Suppressor macrophage treated with lipopolysaccharide for 1 hour (primary cell): ENCODE data around the gene RANBP17.
"Not testable (repeated sequence)": the region's sequence is repeated elsewhere in the genome, so short reads cannot be mapped to it uniquely, and the experiment has no call there.

Experiments
- DNase-seq, 3 donors: peaks; one replicate each; pipeline ENCODE4 v3.0.0-alpha.2; 2020 to 2022

Gene RANBP17

DNA sequence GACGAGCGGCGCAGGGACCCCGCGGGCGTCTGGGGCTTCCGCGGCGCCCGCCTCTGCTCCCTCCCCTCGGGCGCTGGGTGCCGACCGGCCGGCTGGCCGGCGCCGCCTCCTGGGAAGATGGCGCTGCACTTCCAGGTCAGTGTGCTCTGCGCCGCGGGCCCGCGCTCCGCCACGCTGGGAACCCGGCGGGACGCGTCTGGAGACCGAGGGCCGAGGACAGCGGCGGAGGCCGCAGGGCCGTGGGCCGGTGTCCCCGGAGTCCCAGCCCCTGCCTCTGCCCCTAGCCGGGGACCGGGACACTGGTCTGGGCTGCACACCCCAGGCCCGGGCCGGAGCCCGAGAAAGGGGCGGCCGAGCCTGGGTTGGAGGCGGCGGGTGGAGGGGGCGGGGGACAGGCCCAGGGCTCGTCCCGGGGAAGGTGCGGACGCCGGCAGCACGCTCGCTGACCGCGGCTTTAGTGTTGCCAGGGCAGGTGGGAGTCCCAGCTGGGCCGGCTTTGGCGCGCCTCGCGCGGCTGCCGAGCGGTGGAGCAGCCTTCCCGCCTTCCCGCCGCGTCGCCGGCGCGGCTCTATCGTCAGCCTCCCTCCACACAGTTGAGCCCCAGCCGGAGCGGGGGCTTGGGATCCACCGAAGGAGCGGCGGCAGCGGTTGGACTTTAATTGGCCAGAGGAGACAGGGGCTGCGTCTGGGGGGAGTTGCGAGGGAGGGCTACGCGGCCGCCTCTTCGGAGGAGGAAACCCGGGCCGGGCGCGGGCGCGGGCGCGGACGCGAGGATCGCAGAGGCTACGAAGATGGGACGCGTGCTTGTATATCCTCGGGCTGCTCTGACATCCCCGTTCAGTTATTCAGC, at the start of gene RANBP17:
RANBP17 (plus strand) TSS at position 102 of the 850 bp plus-strand sequence.
- DNase-seq: peak; percentile 66 to 82 (median 75)

DNA sequence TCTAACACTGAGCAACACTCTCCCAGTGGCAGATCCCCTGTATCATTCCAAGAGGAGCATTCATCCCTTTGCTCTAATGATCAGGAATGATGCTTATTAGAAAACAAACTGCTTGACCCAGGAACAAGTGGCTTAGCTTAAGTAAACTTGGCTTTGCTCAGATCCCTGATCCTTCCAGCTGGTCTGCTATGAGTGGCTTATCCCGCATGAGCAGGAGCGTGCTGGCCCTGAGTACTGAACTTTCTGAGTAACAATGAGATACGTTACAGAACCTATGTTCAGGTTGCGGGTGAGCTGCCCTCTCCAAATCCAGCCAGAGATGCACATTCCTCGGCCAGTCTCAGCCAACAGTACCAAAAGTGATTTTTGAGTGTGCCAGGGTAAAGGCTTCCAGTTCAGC, 48.6 kb upstream of the RANBP17 start:
- no peak for DNase-seq

DNA sequence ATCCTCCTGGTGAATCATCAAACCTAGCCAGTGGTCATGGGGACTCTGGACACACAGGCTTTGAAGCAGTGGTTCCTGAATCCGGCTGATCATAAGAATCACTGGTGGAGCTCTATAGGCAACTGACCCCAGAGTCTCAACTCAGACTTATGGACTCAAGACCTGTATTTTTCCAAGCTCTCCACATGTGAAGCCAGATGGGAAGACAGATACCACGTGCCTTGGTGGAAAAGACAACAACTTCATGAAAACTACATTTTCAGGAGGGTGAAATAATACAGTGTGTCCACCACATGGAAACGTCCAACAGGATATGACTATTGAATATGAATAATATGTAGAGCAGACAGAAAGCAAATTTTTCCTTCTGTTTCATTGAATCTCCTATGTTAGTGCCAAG, 44.6 kb upstream of the RANBP17 start:
- no peak for DNase-seq

DNA sequence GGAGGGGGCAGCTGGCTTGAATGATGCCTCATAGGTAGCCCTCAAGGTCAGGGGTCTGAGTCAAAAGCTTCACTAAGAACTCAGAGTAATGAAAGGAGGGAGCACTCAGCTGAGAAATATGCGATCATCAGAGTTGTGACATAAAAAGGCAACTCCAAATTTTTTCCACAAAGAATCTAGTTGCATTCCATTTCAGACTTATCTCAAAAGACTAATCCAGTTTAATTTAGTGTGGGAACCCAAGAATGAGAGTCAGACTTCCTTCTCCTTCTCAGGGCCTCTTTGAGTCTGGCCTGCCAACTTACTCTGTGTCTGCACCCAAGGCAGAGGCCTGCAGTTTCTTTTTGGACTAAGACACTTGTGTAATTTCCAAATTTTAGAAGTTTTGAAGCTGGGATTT, 43.6 kb upstream of the RANBP17 start:
- no peak for DNase-seq

DNA sequence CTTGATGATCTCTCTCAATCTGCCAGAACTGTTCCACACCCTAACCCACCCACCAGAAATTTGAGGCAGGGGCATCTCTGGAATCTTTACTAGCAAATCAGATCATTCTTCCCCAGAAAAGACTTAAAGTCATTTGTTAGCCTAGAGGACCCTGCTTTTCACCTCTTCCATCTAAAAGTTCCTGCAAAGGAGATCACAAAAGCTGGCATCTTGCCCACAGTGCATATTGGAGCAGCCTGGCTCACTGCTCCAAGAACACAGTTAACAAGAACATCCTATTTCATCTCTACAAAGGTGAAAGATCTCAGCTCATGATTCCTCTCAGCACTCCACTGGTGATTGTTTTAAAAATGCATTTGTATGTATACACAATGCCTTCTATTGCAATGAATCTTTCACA, 42.0 kb upstream of the RANBP17 start:
- no peak for DNase-seq

DNA sequence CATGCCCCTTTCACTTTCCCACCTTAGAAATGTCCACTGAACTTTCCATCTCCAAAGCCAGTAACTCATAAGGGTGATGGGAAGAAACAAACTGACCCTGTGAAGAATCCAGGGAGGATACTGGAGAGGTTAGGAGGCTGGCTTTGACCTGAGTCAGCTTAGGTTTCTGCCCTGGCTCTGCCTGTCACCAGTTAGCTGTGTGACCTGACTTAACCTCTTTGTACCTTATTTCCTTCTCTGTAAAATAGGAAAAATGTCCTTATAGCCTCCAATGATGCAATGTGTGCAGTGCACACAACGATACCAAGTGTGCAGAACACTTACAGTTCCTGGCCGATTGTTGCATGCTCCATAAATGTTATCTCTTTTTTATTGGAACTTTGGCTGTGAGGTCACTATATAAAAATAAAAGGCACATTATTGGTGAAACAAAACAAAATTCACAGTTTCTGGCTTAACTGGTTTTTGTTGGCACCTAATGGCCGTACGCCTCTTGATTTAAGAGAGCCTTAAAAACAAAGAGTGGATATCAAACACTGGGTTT, 40.5 kb upstream of the RANBP17 start:
- DNase-seq: no peak

DNA sequence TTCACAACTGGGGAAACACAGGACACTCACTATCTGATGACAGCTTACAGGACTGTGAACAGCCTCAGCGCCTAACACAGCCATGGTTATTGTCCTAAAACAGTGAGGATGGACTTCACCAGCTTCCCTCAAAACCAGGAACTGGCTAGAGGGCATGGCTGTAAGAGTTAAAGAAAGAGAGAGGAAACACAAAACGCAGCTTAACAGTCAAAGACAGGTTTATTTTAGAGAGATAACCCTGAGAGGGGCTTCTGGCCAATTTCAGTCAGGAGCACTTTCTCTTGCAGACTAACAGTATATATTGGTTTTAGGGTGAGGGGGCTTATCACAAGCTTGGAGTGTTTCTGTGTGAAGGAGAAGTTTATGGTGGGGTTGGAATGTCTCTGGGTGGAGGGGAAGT, 35.7 kb upstream of the RANBP17 start:
- DNase-seq: no peak

DNA sequence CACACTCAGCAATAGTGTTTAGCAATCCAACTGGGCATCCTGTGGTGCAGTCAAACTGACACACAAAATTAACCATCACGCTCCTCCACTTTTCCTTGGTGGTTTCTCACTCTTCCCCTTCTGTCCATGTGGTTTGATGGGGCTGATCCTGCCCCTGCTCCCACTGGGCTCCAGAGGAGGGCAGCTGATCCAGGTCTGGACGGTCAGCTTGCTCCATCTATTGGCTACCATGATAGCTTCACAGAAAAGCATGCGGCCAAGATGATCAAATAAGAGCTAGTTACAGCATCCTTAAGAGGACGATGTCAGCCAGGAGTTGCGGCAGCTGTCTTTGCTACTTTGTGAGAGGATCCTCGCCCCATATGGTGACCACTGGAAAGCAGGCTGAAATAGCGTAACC, 29.6 kb upstream of the RANBP17 start:
- DNase-seq: no peak

DNA sequence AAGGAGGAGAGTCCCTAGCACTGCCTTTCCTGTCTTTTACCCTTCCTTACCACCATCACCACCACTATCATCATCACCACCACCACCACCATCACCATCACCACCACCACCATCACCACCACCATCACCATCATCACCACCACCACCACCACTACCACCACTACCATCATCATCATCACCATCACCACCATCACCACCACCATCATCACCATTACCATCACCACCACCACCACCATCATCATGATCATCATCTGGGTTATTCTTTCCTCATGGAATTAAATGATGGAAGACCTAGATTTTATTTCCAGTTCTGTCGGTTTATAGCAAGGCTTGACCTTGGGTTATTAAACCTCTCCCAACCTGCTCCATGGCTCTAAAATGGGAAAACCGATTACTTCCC, 27.8 kb upstream of the RANBP17 start:
- DNase-seq: not testable (repeated sequence)

DNA sequence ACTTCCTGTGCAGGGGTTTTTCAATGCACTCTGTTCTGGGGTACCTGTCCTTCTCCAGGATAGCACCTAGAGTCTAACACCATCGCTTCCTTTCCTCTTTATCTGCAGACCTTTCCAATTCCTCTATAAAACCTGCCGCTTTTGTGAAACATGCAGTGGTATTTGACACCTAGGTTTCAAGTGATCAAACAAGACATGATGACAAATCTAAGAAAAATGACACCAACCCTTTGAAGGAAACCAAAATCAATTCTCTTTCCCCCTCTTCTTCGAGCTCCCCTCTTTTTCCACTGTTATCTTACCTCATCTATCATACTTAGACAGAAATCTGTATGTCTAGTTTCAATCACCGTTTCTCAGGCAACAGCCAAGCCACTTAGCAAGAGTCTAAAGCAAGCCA, 25.6 kb upstream of the RANBP17 start:
- DNase-seq: no peak

DNA sequence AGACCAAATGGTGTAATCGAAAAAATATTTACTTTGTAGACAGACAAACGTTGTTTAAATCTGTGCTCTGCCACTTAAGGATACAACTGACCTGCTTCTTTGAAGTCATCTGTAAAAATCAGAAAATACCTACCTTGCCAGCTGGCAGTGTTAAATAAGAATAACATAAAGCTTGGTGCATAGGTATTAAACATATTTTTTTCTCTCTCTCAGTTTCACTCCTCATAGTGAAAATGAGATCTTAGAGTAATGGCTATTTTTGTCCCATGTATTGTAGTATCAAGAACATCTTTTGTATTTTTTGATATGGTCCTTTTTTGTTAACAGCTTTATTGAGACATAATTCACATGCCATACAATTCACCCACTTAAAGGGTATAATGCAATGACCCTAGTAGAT, 17.9 kb upstream of the RANBP17 start:
- DNase-seq: no peak

DNA sequence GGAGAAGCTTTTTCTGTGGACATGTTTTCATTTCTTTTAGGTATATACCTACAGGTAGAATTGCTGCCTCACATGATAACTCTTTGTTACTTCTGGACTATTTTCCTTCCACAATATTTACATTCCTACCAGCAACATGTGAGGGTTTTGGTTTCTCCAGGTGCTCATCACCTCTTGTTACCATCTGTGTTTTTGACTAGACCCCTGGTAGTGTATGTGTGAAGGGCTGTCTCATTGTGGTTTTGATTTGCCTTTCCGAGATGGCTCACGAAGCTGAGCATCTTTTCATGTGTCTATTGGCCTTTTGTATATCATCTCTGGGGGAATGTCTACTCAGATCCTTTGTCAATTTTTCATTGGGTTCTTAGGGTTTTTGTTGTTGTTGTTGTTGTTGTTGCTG, 17.2 kb upstream of the RANBP17 start:
- DNase-seq: no peak

DNA sequence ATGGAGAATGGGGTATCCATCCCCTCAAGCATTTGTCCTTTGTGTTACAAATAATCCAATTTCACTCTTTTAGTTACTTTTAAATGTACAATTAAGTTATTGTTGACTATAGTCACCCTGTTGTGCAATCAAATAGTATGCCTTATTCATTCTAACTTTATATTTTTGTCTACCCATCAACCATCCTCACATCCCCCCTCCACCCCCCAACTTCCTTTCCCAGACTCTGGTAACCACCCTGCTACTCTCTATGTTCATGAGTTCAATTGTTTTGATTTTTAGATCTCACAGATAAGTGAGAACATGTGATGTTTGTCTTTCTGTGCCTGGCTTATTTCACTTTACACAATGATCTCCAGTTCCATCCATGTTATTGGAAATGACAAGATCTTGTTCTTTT, 15.4 kb upstream of the RANBP17 start:
- DNase-seq: no peak

DNA sequence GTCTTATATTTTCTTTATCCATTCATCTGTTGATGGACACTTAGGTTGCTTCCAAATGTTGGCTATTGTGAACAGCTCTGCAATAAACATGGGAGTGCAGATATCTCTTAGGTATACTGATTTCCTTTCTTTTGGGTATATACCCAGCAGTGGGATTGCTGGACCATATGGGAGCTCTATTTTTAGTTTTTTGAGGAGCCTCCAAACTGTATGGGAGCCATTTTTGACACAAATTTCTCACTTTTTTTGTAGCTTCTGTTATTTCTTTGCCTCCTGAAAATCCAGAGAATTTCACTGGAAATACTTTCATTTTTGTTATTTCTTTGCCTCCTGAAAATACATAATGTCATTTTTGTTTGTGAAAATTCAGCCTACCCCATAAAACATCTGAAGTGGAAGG, 15.0 kb upstream of the RANBP17 start:
- DNase-seq: no peak

DNA sequence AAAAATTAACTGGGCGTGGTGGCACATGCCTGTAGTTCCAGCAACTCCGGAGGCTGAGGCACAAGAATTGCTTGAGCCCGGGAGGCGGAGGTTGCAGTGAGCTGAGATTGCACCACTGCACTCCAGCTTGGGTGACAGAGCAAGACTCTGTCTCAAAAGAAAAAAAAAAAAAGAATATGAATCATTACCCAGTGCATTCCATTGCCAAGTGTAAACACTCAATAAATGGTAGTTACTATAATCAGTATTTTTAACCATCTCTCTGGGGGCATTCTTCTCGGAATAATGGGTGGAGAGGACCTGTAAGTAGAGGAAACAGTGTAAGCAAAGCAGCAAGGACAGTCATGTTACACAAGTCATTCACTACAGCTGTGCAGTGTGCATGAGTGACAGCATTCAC, 13.8 kb upstream of the RANBP17 start:
- DNase-seq: no peak

DNA sequence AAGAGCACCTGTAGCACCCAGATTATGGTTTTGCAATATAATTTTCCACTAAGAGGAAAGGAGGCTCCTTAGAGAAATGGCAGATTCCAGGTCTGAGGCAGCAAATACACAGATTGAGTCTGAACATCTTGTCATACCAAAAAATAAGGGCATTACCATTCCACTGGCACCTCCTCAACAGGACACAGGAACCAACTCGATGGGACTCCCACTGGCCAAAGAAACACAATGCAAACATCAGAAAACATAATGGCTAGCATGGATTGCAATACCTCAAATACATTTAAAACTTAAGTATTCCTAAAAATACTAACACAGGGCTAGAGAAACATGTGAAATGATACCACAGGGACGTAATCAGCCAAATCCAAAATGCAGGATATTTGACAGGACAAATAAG, 12.4 kb upstream of the RANBP17 start:
- no peak for DNase-seq

DNA sequence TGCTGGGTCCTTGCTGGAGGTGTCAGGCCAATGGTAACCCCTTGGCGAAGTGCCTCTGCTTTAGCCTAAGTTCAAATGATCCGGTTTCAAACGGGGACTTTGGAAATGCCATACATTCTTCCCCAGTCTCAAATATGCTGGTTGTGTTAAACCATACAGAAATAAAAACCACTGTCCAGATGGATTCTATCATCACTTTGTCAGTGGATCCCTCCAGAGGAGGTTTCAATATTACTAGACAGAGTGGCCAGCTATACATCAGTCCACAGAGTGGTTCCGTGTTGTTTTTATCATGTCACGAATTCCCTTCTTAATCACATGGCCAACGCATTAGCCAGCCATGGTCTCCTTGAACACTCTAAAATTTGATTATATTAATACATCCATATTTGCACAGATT, 7.3 kb upstream of the RANBP17 start:
- no peak for DNase-seq

DNA sequence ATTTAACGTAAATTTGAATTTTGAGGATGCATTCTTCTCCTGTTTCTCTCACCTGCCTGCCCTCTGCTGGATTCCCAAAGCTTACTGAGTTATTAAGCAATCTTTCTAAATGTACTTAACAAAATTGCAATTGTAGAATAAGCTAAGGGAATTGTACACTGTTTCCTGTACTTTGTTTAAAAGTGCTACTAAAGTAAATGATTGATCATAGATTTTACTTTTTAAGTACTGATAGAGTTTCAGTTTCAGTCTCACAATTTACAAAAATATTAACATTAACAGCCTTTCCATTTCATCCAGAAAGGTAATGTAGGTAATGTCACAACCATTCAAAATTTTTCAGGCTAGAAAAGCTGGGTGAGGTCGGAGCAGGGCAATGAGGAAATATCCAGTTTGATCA, 4.8 kb upstream of the RANBP17 start:
- no peak for DNase-seq

DNA sequence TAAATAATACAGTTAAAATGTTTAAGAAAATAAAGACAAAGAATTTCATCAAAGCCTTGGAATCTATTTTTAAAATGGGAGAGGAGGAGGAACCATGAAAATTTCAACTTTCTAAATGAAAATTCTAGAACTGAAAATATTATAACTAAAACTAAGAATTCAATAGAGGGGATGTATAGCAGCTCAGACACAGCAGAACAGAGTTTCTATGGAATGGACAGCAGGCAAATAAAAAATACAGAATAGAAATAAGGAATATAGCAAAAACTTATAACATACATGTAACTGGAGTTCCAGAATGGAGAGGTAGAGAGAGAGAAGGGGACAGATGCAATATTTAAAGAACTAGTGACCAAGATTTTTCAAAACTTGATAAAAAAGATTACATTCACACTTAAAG, 1.4 kb upstream of the RANBP17 start:
- DNase-seq: no peak

DNA sequence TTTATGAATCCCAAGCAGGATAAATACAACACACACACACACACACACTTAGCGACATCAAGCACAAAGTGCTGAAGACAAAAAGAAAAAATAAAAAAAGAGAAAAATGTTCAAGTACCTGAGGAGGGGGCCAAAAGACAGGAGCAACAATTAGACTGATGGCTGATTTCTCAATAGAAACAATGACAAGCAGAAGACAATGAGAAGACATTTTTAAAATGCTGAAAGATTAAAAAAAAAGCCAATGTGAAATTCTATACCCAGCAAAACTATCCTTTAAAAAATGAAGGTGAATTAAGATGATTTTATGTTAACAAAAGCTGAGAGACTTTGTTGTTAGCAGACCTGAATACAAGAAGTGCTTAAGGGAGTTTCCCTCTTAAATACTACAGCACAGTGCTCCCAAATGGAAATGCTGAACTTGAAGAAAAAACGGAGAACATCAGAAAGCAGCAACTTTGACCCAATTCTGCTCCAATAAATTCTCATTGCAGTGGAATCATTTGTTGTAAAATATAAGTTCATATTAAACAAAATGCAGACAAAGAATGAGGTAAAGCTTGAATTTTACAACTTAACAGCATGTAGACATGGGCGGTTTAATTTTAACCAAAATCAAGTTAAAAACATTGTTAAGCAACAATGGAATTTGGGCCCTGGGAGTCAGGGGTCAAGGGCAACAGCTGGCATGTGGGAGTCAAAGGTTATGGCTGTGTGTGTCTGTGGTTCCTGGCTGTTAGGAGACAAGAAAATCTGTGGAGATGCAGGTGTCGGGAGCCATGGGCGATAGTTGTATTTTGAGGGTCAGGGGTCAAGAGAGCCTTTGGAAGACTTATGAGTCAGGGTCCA, 776 bp upstream of the RANBP17 start:
- DNase-seq: peak in 1 of 3 donors; percentile 19

DNA sequence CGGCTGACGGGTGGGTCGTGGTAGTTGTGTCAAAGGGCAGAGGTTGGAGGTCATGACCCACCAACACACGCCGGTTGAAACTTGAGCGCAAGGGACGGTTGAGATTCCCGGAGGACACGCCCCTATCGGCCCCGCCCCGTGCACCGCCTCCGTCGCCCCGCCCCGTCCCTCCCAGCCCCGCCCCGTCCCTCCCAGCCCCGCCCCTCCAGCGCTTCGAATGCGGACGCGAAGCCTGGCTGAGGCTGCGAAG, 226 bp upstream of the RANBP17 start:
- DNase-seq: no peak

DNA sequence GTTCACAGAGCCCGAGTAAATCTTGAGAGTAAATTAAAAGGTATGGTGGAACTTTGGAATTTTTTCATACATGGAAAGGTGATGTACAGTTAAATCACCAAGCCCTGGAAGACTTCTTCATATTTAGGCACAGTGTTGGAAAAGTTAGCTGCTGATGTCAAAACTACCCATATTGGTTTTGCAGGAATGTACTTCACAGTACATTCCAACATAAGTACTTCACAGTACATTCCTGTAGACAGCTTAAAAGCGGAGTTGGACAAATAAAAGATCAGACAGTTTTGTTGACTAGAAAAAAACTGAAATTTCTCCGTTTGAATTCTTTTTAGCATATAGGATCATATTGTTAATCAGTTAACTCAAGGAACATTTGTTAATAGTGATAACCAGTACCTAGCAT, 1.8 kb downstream of the RANBP17 start:
- no peak for DNase-seq

DNA sequence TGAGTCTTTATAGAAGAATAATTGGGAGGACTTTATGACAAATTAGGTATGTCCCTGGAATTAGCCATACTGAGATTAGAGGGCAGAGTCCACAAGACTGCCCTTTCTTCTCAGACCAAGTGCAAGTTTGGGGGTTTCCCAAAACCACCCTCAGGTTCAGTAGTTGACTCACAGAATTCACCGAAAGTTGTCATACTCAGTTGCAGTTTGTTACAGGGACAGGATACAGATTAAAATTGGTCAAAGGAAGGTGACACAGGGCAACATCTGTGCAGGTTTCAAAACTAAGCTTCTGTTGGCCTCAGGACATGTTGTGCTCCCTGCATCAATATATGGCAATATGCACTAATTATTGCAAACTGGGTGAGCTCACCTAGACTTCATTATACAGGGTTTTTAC, 3.8 kb downstream of the RANBP17 start:
- DNase-seq: peak in 2 of 3 donors; percentile 10 to 23

DNA sequence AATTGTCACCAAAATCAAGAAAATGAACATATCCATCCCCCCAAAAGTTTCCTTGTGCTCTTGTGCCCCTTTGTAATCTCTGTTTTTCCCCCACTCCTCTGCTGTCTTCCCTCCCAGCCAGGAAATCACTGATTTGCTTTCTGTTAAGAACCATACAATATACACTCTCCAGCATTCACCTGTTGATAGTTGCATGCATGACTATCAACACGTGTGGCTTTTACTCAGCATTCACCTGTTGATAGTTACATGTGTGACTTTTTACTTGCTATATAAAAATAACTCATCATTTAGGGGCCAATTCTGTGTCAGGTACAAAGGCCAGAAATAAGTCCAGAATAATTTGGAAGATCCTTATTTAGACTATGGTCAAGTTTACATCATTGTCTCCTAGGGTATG, 6.0 kb downstream of the RANBP17 start:
- DNase-seq: no peak
